Measurements from ENCODE around the gene GABARAPL2.

GABARAPL2 gene

GRCh38 chr16:75593308-75593707 is 27.1 kb downstream of the GABARAPL2 start:
- H3K4me3 ChIP-seq (ENCODE audit: low read length), result no peak overlapping the region
- TF ChIP-seq CTCF (conservative IDR thresholded peaks at IDR 0.05; ENCODE audit: low read length), result no peak
- DNase-seq (ENCODE audit: low read depth), result no peak

DNA sequence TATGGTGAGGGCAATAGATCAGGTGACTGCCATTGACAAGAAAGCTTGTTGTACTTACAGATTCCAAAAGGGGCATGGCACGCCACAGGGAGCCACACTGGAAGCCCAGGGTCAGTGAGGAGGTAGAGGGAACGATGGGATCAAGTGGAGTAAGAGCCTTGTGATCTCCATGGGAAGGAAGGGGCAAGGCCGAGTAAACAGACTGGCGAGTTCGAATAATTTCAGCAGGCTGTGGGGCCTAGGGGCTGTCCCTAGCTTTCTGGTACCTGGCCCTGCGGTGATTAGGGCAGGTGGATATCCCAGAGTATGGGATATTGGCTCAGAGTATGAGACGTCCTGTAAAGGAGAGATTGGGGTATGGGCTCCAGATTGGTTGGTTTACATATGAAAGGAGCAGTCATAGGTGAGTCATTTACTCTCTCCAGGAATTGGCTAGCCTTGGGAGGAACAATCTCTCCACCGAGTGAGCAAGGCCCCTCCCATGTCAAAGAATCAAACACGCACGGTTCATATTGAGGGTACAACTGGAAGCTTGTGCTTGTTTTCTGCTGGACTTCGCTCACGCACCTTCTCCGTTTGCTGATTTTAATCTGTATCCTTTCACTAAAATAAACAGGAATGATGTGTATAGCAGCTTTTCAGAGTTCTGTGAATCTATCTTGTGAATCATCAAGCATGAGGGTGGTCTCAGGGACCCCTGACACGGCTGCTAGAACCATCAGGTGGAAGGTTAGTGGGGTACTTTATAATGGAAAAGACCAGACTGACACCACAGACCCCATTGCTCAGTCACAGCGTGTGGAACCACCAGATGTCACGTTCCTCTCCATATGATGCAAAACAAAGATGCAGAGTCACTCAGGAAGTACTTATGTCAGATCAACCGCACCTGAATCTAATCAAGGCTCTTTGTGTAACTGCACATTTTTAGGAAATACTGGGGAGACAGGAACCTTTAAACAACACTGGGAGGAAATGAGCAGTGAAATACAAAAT is 27.9 kb downstream of the GABARAPL2 start:
- no peak for TF ChIP-seq CTCF (conservative IDR thresholded peaks at IDR 0.05; ENCODE audit: low read length)
- no peak overlapping the region for H3K4me3 ChIP-seq (ENCODE audit: low read length)
- peak; percentile 84 for DNase-seq (ENCODE audit: low read depth)

DNA sequence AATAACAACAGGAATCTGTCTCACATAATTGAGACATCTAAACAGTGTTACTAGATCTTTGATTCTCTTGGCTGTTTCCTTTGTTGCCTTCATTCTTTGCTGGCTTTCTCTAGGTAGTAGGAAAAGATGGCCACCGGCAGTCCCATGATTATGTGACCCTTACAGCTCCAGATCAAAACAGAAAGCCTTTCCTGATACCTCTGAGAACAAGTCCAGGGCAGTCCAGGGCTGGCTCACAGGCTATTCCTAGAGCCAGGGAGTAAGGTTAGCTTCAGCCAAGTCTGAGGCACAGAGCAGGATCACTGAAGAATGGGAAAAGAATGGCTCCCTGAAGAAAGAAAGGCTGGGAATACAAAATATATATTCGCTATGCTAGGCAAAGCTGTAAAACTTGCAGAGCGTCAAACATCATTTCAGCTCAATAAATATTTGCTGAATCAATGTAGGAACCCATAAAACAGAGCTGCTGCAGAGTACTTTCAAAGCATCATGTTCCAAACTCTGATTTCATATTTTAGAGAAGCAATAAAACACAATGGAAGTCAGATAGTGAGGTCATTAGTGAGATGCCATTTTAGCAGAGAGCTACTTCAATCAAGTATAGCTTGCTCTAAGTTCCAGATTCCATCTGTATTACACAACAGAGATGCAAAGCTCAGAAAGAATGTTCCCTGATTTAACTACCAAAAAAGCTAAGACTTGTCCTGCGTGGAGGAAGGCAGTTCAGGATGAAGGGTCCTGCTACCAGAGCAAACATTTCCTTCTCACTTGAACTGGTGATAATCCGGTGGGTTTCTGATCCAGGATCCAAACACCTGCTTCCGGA is 33.5 kb downstream of the GABARAPL2 start:
- DNase-seq (ENCODE audit: low read depth), result peak; percentile 9
- no peak for TF ChIP-seq CTCF (conservative IDR thresholded peaks at IDR 0.05; ENCODE audit: low read length)
- no peak overlapping the region for H3K4me3 ChIP-seq (ENCODE audit: low read length)

GRCh38 chr16:75603241-75603640 is 37.1 kb downstream of the GABARAPL2 start:
- H3K4me3 ChIP-seq (ENCODE audit: low read length), result no peak overlapping the region
- TF ChIP-seq CTCF (conservative IDR thresholded peaks at IDR 0.05; ENCODE audit: low read length), result no peak
- DNase-seq (ENCODE audit: low read depth), result no peak

DNA sequence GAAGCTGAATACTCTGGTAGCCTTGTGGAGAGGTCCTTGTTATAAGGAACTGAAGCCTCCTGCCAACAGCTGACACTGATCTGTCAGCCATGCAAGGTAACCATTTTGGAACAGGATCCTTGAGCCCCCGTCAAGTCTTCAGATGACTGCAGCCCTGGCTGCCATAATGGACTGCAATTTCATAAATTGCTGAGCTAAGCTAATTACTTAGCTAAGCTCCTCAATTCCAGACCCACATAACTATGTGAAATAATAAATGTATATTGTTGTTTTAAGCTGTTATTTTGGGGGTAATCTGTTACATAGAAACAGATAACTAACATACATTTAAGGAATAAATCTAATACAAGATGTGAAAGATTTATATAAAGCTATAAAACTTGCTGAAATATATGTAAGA is 40.3 kb downstream of the GABARAPL2 start:
- DNase-seq (ENCODE audit: low read depth), result no peak
- H3K4me3 ChIP-seq (ENCODE audit: low read length), result no peak overlapping the region

More for the DNA sequence above, 40.3 kb downstream of the GABARAPL2 start:
- TF ChIP-seq CTCF (conservative IDR thresholded peaks at IDR 0.05; ENCODE audit: low read length), result no peak

All from AG10803 (cell line).